Measurements from ENCODE around the gene PPP3CA.
"Not testable (repeated sequence)": the region's sequence is repeated elsewhere in the genome, so short reads cannot be mapped to it uniquely, and the experiment has no call there.

PPP3CA gene

GRCh38 chr4:101252721-101253120, 94.6 kb downstream of the PPP3CA start:
- no peak for DNase-seq (ENCODE audit: low read depth)

- DNase-seq (ENCODE audit: low read depth): no peak
These were observed 96.1 kb downstream of the PPP3CA start for GRCh38 chr4:101251261-101251660.

- no peak for DNase-seq (ENCODE audit: low read depth)
These were observed 103.0 kb downstream of the PPP3CA start for GRCh38 chr4:101244349-101244748.

- no peak for DNase-seq (ENCODE audit: low read depth)
These were observed 104.9 kb downstream of the PPP3CA start for GRCh38 chr4:101242441-101242840.

GRCh38 chr4:101240099-101240498, 107.2 kb downstream of the PPP3CA start:
- no peak for DNase-seq (ENCODE audit: low read depth)

DNA sequence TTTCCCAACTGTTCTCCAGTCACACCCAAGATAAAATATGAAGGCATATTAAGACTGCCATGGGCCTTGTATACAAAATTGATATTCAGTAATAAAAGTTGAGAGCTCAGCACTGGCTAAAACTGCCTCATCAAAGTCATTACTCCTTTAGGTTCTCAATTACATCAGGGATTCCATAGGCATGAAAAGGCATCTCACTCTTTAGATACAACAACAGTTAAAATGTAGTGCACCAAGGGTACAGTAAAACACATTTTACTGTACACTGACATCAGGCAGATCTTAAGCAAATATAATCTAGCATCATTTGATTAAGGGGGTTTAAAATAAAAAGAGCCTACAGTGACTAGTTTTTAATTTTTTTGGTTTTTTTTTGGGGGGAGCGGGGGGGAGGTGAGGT, 107.7 kb downstream of the PPP3CA start:
- DNase-seq (ENCODE audit: low read depth): no peak

DNA sequence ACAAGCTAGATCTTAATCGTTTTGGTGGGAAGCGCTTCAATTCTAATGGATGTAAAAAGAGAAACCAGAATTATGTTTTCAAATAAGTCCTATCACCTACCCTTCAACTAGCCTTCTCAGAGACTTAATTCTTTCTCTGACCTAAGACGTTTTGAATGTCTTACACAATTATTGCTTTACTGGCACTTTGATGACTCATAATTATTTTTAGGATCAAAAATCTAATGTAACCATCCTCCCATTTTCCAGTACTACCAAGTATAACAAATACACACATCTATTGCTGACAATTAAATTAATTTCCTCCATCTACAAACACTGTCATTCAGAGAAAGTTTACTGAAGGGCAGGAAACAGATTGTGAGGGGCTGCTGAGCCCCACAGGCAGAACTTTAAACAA, 108.6 kb downstream of the PPP3CA start:
- no peak for DNase-seq (ENCODE audit: low read depth)

DNA sequence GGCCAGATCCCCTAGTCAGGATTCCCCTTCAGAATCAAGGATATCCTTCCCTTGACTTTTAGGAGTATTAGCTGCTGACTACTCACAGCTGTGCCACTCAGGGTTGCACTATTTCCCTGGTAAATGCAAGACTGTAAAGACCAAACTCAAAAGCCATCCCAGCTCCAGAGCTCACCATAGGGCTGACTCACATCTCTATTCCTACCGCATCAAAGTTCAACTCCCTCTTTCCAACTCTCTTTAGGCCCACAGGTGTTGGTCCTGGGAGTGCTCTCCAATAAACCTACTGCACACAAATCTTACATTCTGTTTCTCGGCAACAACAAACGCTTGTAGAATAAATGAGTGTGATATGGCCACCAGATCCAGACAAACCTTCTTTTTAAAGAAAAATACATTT, 109.6 kb downstream of the PPP3CA start:
- DNase-seq (ENCODE audit: low read depth): no peak

- DNase-seq (ENCODE audit: low read depth): no peak
These were observed 111.2 kb downstream of the PPP3CA start for GRCh38 chr4:101236097-101236496.

GRCh38 chr4:101234141-101234540, 113.2 kb downstream of the PPP3CA start:
- DNase-seq (ENCODE audit: low read depth): not testable (repeated sequence)

DNA sequence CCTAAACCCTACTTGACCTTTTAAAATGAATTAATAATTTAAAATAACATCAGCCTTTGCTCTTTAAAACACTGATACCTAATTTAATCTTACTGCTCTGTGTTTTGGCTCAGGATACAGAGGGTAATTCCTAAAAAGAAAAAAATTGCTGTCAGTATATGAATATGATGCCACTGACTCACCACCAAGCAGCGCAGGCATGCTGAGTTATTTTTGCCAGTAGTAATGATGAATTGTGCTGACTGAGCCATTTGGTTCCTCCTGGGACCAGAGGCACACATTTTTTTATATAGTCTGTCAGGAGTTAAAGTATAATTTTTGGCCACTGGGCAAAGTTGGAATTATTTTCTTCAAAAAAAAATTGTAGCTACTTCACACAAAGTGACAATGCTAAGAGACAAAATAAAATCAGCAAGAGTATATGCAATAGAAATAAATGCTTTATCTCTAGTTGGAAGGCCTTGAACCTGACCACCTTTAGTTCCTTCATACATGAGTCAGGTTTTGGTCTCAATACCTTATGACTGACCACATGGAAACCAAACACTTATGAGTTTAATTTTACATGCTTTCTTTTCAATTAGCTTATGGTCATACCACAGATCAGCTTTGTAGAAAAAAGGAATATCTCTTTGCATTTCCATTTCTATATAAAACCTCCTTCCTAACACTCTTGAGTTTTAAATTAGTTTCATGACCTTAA, 115.1 kb downstream of the PPP3CA start:
- DNase-seq (ENCODE audit: low read depth): no peak

- DNase-seq (ENCODE audit: low read depth): no peak
These were observed 116.4 kb downstream of the PPP3CA start for GRCh38 chr4:101230801-101231426.

DNA sequence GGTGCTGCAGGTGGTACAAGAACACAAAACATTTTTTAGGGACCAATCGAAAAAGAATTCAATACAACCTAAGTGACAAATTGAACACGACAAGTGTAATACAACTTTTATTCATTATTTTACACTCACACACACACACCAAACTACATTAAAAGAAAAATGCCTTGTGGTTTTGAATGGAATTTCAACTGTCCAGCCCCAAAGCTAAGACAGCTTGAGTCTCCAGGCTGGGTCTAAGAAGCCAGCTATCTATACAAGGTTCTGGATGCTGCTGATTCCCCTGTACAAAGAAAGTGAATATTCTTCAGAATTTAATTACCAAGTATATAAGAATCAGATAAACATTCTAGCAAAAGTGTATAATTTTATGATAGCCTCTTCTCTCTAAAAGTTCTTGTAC, 118.2 kb downstream of the PPP3CA start:
- DNase-seq (ENCODE audit: low read depth): no peak

DNA sequence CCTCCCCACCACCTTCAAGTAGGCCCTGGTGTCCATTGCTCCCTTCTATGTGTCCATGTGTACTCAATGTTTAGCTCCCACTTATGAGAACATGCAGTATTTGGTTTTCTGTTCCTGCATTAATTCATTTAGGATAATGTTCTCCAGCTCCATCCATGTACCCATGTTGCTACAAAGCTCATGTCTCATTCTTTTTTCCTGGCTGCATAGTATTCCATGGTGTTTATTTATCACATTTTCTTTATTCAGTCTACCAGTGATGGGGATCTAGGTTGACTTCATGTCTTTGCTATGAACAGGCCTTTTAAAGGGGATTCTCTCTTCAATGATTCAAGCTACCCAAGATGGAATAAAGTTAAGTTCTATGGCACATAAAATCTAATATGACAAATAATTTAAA, 119.6 kb downstream of the PPP3CA start:
- no peak for DNase-seq (ENCODE audit: low read depth)

- DNase-seq (ENCODE audit: low read depth): no peak
These were observed 122.7 kb downstream of the PPP3CA start for GRCh38 chr4:101224358-101225218.

DNA sequence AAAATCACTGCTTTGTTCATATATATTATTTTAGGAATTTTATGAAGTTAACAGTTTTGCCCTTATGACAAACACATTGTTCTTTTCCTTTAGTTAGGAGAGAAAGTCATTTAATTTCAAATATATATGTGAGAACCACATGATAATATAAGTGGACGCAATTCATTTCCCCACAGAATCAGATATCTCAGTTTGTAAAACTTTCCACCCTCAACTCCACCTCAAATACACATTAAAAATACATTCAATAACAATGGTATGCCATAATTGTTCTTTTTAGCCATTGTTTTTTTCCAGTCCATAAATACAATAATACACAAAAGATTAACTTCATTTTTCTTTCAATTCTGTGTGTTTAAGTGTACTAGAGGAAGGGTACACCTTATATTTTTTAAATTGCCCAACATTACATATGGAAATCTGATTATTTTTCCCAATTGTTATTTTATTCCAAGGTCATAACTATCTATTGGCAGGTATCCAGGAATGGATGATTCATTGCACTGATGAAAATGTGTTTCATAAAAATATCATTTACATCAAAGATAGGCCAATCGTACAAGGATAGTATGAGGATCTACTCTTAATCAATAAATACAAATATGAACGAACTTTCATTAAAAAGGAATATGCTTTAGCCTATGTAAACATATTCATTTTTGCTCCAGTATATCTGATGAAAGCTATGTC, 125.0 kb downstream of the PPP3CA start:
- no peak for DNase-seq (ENCODE audit: low read depth)

- DNase-seq (ENCODE audit: low read depth): no peak
These were observed 126.0 kb downstream of the PPP3CA start for GRCh38 chr4:101221294-101221693.

GRCh38 chr4:101218894-101219293, 128.4 kb downstream of the PPP3CA start:
- DNase-seq (ENCODE audit: low read depth): no peak

- DNase-seq (ENCODE audit: low read depth): no peak
These were observed 129.0 kb downstream of the PPP3CA start for GRCh38 chr4:101218346-101218745.

GRCh38 chr4:101217353-101218031, 129.8 kb downstream of the PPP3CA start:
- DNase-seq (ENCODE audit: low read depth): no peak

GRCh38 chr4:101211146-101211553, 136.2 kb downstream of the PPP3CA start:
- DNase-seq (ENCODE audit: low read depth): no peak

- no peak for DNase-seq (ENCODE audit: low read depth)
These were observed 137.0 kb downstream of the PPP3CA start for GRCh38 chr4:101210331-101210730.
